GM18511 (cell line): ENCODE results near the gene KIRREL3.

Source experiments
- ATAC-seq: cut with Tn5 transposase; IDR thresholded peaks from one replicate; pipeline ENCODE4 v1.9.1; 2021; ENCODE audit warnings: mild to moderate bottlenecking, moderate library complexity; ENCODE audit not compliant: unreplicated experiment

KIRREL3 gene

DNA sequence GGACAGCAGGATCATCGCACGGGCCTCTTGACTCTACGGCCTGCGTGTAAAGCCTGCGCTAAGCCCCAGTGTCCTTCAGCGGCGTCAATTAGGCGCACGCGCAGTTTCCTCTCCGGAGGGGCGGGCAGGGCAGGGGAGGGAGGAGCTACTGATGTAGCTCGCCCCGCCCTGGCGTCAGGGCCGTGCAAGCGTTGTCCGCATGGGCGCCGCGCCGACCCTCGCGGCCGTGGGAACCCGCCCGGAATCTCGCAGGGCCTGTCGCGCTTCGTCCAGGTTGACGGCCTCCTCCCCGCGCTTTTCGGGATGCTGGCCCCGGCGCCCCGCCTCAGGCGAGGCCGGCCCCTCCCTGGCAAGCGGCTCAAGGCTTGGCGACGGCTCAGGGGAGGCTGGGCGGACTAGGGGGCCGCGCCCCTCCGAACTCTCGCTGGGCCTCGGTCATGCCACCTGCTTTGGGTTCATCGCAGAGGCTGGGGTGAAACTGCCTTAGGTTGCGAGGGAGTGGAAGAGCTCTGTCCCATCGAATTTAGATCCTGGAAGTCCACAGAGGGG is 584.0 kb downstream of the KIRREL3 start:
- ATAC-seq = peak; percentile 85

DNA sequence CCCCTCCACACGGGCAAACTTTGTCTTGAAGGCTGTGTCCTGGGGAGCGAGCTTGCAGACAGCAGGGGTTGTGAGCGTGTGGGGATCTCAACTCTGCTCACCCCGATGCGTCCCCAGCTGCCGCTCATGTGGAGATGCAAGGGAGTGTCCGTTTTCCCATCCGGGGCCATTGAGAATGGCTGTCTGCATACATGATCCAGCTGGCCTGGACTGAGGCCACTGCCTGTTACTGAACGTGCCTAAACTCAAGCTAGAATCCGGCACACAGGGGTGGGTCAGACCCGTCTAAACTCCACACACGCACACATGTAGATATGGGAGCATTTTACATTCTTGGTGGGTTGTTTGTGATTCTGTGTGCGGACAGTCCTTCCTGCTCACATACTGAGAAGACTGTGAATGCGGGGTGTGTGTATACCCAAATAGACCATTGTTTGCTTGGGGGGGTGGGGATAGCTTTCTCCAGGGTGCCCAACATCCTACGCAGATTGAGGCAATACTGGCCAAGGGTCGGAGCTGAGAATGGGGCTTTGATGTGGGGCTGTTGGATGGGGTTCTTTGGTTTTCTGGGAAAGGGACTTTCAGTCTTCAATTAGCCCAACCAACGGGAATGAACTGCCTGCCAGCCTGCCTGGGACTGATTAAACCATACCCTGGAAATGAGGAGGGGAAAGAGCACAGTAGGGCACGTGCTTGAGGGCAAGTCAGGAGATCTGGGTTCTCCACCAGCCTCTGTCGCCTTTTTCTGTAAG is 584.7 kb downstream of the KIRREL3 start:
- no peak for ATAC-seq

DNA sequence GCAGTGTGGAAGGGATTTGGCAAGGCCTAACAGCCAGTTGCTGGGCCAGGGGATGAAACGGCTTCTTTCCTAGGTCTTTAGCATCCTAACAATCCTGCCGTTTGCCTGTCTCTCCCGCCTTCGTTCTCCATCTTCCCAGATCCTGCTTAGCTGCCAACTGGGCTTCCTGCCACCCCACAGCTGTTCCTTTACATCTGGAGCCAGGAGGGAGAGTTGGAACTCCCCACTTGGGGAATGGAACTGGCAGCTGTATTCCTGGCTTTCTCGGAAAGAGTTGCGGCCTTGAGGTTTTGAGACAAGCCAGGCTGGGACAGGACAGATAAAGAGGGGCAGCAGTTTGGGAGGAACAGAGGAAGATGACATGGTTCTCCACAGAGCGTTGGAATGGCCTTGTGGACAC is 585.4 kb downstream of the KIRREL3 start:
- ATAC-seq = no peak

DNA sequence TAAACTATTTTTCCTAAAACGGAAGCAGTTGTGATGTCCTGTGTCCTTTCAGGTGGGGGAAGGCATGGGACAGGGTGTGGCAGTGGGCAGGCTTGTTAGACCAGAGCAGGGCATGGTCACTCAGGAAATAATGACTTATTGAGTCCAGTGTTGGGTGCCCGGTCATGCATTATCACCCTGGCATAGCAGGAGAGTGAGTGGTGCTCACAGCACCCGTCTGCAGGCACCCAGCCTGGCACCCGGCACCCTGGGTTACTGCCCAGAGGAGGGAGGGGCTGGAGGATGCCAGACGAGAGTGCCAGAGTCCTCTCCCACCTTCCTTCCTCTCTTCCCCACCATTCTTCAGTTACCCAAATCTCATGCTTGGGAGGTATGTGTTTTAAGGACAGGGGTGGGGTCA is 586.0 kb downstream of the KIRREL3 start:
- ATAC-seq = no peak

- ATAC-seq = no peak
These were observed 586.6 kb downstream of the KIRREL3 start for GRCh38 chr11:126413843-126414405.

DNA sequence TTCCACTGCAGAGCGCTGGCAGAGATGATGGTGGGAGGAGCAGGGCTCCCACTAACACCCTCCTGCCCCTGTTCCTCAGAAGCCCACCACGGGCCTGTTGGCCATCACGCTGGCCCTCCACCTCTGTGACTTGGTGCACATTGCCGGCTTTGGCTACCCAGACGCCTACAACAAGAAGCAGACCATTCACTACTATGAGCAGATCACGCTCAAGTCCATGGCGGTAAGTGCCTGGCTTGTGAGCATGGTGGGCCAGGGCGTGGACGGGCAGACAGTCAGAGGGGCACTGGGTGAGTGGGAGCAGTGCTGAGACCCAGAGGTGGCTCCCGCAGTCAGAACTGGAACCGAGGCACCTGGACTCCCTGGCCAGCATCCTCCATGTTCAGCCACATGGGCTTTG is 587.1 kb downstream of the KIRREL3 start:
- ATAC-seq = no peak

DNA sequence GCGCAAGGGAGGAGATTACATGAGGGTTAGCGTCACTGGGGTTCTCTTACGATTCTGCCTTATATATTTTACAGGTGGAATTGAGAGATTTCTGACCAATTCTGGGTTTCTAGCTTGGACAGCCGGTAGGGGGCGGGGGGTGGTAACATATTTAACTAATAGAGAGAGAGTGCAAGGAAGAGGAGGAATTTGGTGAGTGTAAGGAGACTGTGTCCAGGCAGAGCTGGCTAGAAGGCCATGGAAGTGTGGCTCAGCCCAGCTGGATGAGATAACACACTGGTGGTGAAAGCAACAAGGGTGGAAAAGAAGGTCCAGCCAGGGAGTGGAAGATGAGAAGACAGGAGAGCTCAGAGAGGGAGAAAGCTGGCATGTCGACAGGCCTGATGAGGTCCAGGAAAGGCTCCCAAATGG is 588.6 kb downstream of the KIRREL3 start:
- ATAC-seq = no peak

- no peak for ATAC-seq
These were observed 589.9 kb downstream of the KIRREL3 start for GRCh38 chr11:126410649-126411048.

- ATAC-seq = no peak
These were observed 591.0 kb downstream of the KIRREL3 start for GRCh38 chr11:126409620-126409985.

- ATAC-seq = no peak
These were observed 591.5 kb downstream of the KIRREL3 start for GRCh38 chr11:126408901-126409619.

- ATAC-seq = no peak
These were observed 592.1 kb downstream of the KIRREL3 start for GRCh38 chr11:126408496-126408895.

- ATAC-seq = no peak
These were observed 592.8 kb downstream of the KIRREL3 start for GRCh38 chr11:126407682-126408288.

DNA sequence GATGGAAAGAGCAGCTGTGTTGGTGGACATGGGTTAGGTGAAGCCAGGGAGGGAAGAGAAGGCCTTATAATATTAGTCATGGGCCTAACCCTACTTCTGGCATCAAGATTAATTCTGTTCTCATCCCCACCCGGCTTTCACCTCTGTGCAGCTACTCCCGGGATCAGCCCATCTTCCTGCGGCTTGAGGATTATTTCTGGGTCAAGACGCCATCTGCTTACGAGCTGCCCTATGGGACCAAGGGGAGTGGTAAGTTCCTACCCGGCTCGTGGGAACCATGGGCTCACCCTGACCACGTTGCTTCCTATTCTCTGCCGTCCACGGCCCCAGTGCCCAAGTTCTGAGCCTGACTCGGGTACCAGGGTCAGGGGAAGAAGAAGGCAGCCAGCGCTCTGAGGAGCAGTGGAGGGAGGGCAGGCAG is 593.5 kb downstream of the KIRREL3 start:
- no peak for ATAC-seq

- no peak for ATAC-seq
These were observed 594.2 kb downstream of the KIRREL3 start for GRCh38 chr11:126406368-126406767.

- no peak for ATAC-seq
These were observed 594.7 kb downstream of the KIRREL3 start for GRCh38 chr11:126405906-126406305.

- no peak for ATAC-seq
These were observed 595.2 kb downstream of the KIRREL3 start for GRCh38 chr11:126405374-126405773.

DNA sequence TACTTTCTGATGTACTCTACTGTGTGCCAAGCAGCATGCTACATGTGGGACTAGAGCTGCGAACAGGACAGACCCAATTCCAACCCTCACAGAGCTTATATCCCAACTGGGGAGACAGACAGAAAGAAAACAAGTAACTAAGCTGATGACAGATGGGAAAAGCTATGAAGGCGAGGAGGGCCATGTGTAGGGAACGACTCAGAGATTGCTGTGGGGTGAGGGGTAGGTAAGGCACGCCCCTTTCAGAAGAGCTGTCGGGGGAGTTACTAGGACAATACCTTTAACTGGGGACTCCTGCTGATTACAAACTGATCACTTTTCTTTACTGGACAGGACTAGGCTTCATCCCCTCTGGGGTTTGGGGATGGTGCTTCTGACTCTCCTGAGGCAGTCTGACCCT is 596.2 kb downstream of the KIRREL3 start:
- ATAC-seq = no peak

GRCh38 chr11:126403658-126404057 is 596.9 kb downstream of the KIRREL3 start:
- peak; percentile 99 for ATAC-seq

- no peak for ATAC-seq
These were observed 597.5 kb downstream of the KIRREL3 start for GRCh38 chr11:126403022-126403581.

- ATAC-seq = no peak
These were observed 600.1 kb downstream of the KIRREL3 start for GRCh38 chr11:126400479-126400878.

DNA sequence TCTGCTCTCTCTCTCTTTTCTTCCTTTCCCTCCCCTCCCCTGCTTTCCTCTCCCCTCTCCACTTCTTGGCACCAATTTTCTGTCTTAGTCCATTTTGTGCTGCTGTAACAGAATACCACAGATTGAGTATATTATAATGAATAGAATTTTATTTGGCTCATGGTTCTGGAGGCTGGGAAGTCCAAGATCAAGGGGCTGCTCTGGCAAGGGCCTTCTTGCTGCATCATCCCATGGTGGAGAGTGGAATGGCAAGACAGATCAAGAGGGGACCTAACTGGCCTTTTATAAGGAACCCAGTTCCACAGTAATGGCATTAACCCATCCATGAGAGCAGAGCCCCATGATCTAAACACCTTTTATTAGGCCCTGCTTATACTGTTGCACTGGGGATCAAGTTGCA is 600.6 kb downstream of the KIRREL3 start:
- no peak for ATAC-seq
